Measurements from ENCODE around the gene THSD4.

GRCh38 chr15:71747128-71748083 lies 632.1 kb downstream of the THSD4 start:
- TF ChIP-seq CTCF (conservative IDR thresholded peaks at IDR 0.05; ENCODE audit: low read depth, low read length) = no peak
- TF ChIP-seq RCOR1 (IDR thresholded peaks at IDR 0.05; ENCODE audit: insufficient replicate concordance, low read length) = peak; percentile 49
- no peak for TF ChIP-seq CHD1 (IDR thresholded peaks at IDR 0.05; ENCODE audit: low read depth, low read length)
- TF ChIP-seq POLR2A (IDR thresholded peaks at IDR 0.05; ENCODE audit: low read depth, low read length) = no peak
- TF ChIP-seq MAZ (IDR thresholded peaks at IDR 0.05; ENCODE audit: borderline replicate concordance, low read depth, low read length) = no peak
- TF ChIP-seq ELK1 (IDR thresholded peaks at IDR 0.05; ENCODE audit: borderline replicate concordance, low read depth, low read length) = no peak
- no peak for TF ChIP-seq MXI1 (IDR thresholded peaks at IDR 0.05; ENCODE audit: borderline replicate concordance, low read depth, low read length)
- peak; percentile 85 for TF ChIP-seq FOS (IDR thresholded peaks at IDR 0.05; ENCODE audit: low read depth, low read length)
- TF ChIP-seq CEBPB (IDR thresholded peaks at IDR 0.05; ENCODE audit: low read depth, low read length) = peak; percentile 92

Data from IMR-90 (cell line).